Tibial nerve (tissue), 3 donors: ENCODE results near the gene FAM120B.

Experiments used
- CTCF ChIP-seq, 5 experiments: fragments of 200-600 bp in 3 of 5; fragments of 450-650 bp in 2 of 5; sonication (generic) in 3 of 5; IDR thresholded peaks; one replicate each; pipeline ENCODE4 v1.5.1; 2016 to 2019; ENCODE audit warnings: antibody characterized with exemption in 5 of 5, mild to moderate bottlenecking in 3 of 5, moderate library complexity in 2 of 5
- POLR2A ChIP-seq, 2 donors: fragments of 450-650 bp; IDR thresholded peaks; one replicate each; pipeline ENCODE4 v1.6.1; 2017; ENCODE audit warnings: antibody characterized with exemption in 2 of 2, mild to moderate bottlenecking in 2 of 2, moderate library complexity in 2 of 2

- TF ChIP-seq CTCF (IDR thresholded peaks at IDR 0.05), result no peak
- TF ChIP-seq POLR2A (IDR thresholded peaks at IDR 0.05), result no peak
These were observed 5.1 kb downstream of the FAM120B start for GRCh38 chr6:170311696-170312095.
